K562 (cell line): ENCODE data around the gene PRSS8. TPM values are rescaled to one million over a fixed set of nuclear protein-coding genes. Genes with fewer than 3 reads are reported as not detected.

Experiments
- CREM ChIP-seq: IDR thresholded peaks from 2 replicates; pipeline ENCODE4 v1.6.1; 2014; ENCODE audit warnings: antibody characterized with exemption, low read depth
- HNRNPLL ChIP-seq: fragments of 200-400 bp; formaldehyde crosslinking; IDR thresholded peaks from 2 replicates; pipeline ENCODE4 v1.6.1; 2017; ENCODE audit warnings: low read length, low read depth, mild to moderate bottlenecking; ENCODE audit not compliant: poor library complexity, severe bottlenecking
- NFIC ChIP-seq: fragments of 450-650 bp; IDR thresholded peaks from 2 replicates; pipeline ENCODE4 v1.6.1; 2017; ENCODE audit warnings: mild to moderate bottlenecking, inconsistent platforms
- PHB2 ChIP-seq: fragments of 450-650 bp; IDR thresholded peaks from 2 replicates; pipeline ENCODE4 v1.6.1; 2017; ENCODE audit warnings: low read depth
- PRPF4 ChIP-seq: fragments of 200-400 bp; formaldehyde crosslinking; IDR thresholded peaks from one replicate; pipeline ENCODE4 v1.6.1; 2017; ENCODE audit warnings: low read length, low read depth, mild to moderate bottlenecking; ENCODE audit not compliant: insufficient read depth, poor library complexity, severe bottlenecking
- RBFOX2 ChIP-seq: fragments of 200-400 bp; formaldehyde crosslinking; IDR thresholded peaks from 2 replicates; pipeline ENCODE4 v1.6.1; 2017; ENCODE audit warnings: low read depth, mild to moderate bottlenecking, low read length, moderate library complexity
- TCF3 ChIP-seq: sonication (generic); formaldehyde crosslinking; IDR thresholded peaks from 2 replicates; pipeline ENCODE4 v1.4.0; 2020; ENCODE audit warnings: mild to moderate bottlenecking, missing genetic modification reagents
- ZFP36 ChIP-seq: fragments of 150-350 bp; IDR thresholded peaks from 2 replicates; pipeline ENCODE4 v1.6.1; 2018; ENCODE audit warnings: low read length, low read depth; ENCODE audit not compliant: partially characterized antibody
- polyA plus RNA-seq, 8 experiments: library from polyadenylated mRNA; depleted of rRNA in 4 of 8; stranded (reverse) in 5 of 8; unstranded in 3 of 8; fragments of >200 nt; fragmentation: Nextera tagmentation in 2 of 8; fragmentation: Illumina TruSeq in 1 of 8; extraction: Ambion mirVana in 2 of 8; extraction: Trizol in 1 of 8; gene quantifications; 2 replicates each; pipeline versions ENCODE4 v1.2.1 to v1.2.3, GENCODE V29; 2011 to 2014; ENCODE audit warnings: inconsistent platforms in 1 of 8, missing spikeins in 1 of 8
- total RNA-seq, 7 experiments: library from RNA; depleted of rRNA in 6 of 7; stranded (reverse); fragments of >200 nt in 6 of 7; fragmentation: Illumina TruSeq in 2 of 7; extraction: Trizol in 2 of 7; gene quantifications; 2 replicates each; pipeline versions ENCODE4 v1.2.1 to v1.2.3, GENCODE V29; 2011 to 2021; ENCODE audit warnings: low replicate concordance in 1 of 7
- TF ChIP-seq, protein P1 (sequence below): fragments of 200-800 bp; sonication (Bioruptor generic); IDR thresholded peaks from 2 replicates; pipeline ENCODE4 v1.6.1; 2017; ENCODE audit warnings: missing genetic modification characterization, missing compliant biosample characterization
- TF ChIP-seq, protein P2 (sequence below): IDR thresholded peaks from 2 replicates; pipeline ENCODE4 v1.6.1; 2014; ENCODE audit warnings: antibody characterized with exemption
- TF ChIP-seq, protein P3 (sequence below): fragments of 450-650 bp; IDR thresholded peaks from 2 replicates; pipeline ENCODE4 v1.6.1; 2014; ENCODE audit warnings: low read depth, mild to moderate bottlenecking, moderate library complexity, borderline replicate concordance
- TF ChIP-seq, protein P4 (sequence below), 2 experiments: fragments of 450-650 bp in 1 of 2; sonication (generic) in 1 of 2; formaldehyde crosslinking in 1 of 2; IDR thresholded peaks; 2 replicates each; pipeline versions ENCODE4 v1.7.1 to v1.9.0; 2016 to 2022; ENCODE audit warnings: inconsistent platforms in 1 of 2, mild to moderate bottlenecking in 1 of 2, missing genetic modification reagents in 1 of 2

PRSS8 gene
- total and polyA plus RNA-seq, 9 of the 15 experiments (the other 6 are each of a cell fraction or from before 2014, with no cell fraction given): 0.25 to 3.9 (median 1.3) TPM; not detected in 1

DNA sequence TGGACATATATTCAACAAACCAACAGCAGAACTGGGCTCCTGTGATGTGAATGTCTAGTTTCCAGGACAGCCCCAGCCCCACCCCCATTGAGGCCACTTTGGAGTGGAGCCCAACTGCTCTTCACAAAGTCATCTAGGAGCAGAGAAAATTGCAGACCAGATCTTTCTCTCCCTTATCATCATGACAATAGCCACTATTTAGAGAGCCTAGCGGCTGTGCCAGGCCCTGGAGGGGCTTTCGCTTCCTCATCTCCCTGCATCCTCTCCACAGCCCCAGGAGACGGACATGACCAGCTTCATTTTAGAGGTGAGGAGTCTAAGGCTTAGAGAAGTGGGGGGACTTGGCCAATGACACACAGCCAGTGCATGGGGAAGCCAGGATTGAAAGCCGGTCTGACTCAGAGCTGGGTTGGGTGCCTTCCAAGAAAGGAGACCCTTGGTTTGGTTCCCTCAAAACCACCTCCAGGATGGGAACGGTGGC, 1.4 kb downstream of the PRSS8 start (continued):
- TF ChIP-seq RBFOX2 (0 out of 2 replicates have a peak, but pooled peaks have one; percentile 8), CREM (no peak), ZFP36 (no peak), TCF3 (CRISPR knock-in tag) (no peak), NFIC (peak; percentile 42), PRPF4 (no peak), PHB2 (no peak), HNRNPLL (peak; percentile 24)
- TF ChIP-seq, protein P1, sequence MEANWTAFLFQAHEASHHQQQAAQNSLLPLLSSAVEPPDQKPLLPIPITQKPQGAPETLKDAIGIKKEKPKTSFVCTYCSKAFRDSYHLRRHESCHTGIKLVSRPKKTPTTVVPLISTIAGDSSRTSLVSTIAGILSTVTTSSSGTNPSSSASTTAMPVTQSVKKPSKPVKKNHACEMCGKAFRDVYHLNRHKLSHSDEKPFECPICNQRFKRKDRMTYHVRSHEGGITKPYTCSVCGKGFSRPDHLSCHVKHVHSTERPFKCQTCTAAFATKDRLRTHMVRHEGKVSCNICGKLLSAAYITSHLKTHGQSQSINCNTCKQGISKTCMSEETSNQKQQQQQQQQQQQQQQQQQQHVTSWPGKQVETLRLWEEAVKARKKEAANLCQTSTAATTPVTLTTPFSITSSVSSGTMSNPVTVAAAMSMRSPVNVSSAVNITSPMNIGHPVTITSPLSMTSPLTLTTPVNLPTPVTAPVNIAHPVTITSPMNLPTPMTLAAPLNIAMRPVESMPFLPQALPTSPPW: 0 out of 2 replicates have a peak, but pooled peaks have one; percentile 16
- TF ChIP-seq, protein P2, sequence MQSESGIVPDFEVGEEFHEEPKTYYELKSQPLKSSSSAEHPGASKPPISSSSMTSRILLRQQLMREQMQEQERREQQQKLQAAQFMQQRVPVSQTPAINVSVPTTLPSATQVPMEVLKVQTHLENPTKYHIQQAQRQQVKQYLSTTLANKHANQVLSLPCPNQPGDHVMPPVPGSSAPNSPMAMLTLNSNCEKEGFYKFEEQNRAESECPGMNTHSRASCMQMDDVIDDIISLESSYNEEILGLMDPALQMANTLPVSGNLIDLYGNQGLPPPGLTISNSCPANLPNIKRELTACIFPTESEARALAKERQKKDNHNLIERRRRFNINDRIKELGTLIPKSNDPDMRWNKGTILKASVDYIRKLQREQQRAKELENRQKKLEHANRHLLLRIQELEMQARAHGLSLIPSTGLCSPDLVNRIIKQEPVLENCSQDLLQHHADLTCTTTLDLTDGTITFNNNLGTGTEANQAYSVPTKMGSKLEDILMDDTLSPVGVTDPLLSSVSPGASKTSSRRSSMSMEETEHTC: no peak
- TF ChIP-seq, protein P3, sequence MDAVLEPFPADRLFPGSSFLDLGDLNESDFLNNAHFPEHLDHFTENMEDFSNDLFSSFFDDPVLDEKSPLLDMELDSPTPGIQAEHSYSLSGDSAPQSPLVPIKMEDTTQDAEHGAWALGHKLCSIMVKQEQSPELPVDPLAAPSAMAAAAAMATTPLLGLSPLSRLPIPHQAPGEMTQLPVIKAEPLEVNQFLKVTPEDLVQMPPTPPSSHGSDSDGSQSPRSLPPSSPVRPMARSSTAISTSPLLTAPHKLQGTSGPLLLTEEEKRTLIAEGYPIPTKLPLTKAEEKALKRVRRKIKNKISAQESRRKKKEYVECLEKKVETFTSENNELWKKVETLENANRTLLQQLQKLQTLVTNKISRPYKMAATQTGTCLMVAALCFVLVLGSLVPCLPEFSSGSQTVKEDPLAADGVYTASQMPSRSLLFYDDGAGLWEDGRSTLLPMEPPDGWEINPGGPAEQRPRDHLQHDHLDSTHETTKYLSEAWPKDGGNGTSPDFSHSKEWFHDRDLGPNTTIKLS: no peak
- TF ChIP-seq, protein P4, sequence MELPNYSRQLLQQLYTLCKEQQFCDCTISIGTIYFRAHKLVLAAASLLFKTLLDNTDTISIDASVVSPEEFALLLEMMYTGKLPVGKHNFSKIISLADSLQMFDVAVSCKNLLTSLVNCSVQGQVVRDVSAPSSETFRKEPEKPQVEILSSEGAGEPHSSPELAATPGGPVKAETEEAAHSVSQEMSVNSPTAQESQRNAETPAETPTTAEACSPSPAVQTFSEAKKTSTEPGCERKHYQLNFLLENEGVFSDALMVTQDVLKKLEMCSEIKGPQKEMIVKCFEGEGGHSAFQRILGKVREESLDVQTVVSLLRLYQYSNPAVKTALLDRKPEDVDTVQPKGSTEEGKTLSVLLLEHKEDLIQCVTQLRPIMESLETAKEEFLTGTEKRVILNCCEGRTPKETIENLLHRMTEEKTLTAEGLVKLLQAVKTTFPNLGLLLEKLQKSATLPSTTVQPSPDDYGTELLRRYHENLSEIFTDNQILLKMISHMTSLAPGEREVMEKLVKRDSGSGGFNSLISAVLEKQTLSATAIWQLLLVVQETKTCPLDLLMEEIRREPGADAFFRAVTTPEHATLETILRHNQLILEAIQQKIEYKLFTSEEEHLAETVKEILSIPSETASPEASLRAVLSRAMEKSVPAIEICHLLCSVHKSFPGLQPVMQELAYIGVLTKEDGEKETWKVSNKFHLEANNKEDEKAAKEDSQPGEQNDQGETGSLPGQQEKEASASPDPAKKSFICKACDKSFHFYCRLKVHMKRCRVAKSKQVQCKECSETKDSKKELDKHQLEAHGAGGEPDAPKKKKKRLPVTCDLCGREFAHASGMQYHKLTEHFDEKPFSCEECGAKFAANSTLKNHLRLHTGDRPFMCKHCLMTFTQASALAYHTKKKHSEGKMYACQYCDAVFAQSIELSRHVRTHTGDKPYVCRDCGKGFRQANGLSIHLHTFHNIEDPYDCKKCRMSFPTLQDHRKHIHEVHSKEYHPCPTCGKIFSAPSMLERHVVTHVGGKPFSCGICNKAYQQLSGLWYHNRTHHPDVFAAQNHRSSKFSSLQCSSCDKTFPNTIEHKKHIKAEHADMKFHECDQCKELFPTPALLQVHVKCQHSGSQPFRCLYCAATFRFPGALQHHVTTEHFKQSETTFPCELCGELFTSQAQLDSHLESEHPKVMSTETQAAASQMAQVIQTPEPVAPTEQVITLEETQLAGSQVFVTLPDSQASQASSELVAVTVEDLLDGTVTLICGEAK (IDR thresholded peaks at IDR 0.05): no peak
- TF ChIP-seq, protein P4 (CRISPR knock-in tag; IDR thresholded peaks at IDR 0.05): no peak
